ENCODE results near the gene LDLRAD2.

LDLRAD2 gene

GRCh38 chr1:21830792-21831453, 18.9 kb downstream of the LDLRAD2 start:
- no peak overlapping the region for H3K9ac ChIP-seq (ENCODE audit: low read length)
- no peaks in the 10 kb centered on the region for H3K27me3 ChIP-seq (ENCODE audit: control insufficient read depth, insufficient read depth, low read length)
- H3K36me3 ChIP-seq (ENCODE audit: control insufficient read depth, insufficient read depth, low read length), result peaks cover 60% of the 10 kb centered on the region
- H3K4me1 ChIP-seq (ENCODE audit: control insufficient read depth, insufficient read depth, low read length), result no peaks in the 10 kb centered on the region
- H3K4me3 ChIP-seq (ENCODE audit: low read length), result no peak overlapping the region
- no peak overlapping the region for H3K27ac ChIP-seq (ENCODE audit: low read depth, low read length)

- Histone ChIP-seq H3K9ac (ENCODE audit: low read length) (no peak overlapping the region), H3K4me3 (ENCODE audit: low read length) (no peak overlapping the region), H3K27ac (ENCODE audit: low read depth, low read length) (no peak overlapping the region), H3K4me1 (ENCODE audit: control insufficient read depth, insufficient read depth, low read length) (no peaks in the 10 kb centered on the region), H3K27me3 (ENCODE audit: control insufficient read depth, insufficient read depth, low read length) (no peaks in the 10 kb centered on the region), H3K36me3 (ENCODE audit: control insufficient read depth, insufficient read depth, low read length) (peaks cover 63% of the 10 kb centered on the region)
These were observed 19.4 kb downstream of the LDLRAD2 start for GRCh38 chr1:21831454-21831970.

GRCh38 chr1:21833392-21833976, 21.4 kb downstream of the LDLRAD2 start:
- Histone ChIP-seq H3K27me3 (ENCODE audit: control insufficient read depth, insufficient read depth, low read length) (no peaks in the 10 kb centered on the region), H3K4me1 (ENCODE audit: control insufficient read depth, insufficient read depth, low read length) (no peaks in the 10 kb centered on the region), H3K36me3 (ENCODE audit: control insufficient read depth, insufficient read depth, low read length) (peaks cover 70% of the 10 kb centered on the region), H3K27ac (ENCODE audit: low read depth, low read length) (no peak overlapping the region), H3K9ac (ENCODE audit: low read length) (no peak overlapping the region), H3K4me3 (ENCODE audit: low read length) (no peak overlapping the region)

- Histone ChIP-seq H3K27me3 (ENCODE audit: control insufficient read depth, insufficient read depth, low read length) (no peaks in the 10 kb centered on the region), H3K9ac (ENCODE audit: low read length) (no peak overlapping the region), H3K4me3 (ENCODE audit: low read length) (no peak overlapping the region), H3K36me3 (ENCODE audit: control insufficient read depth, insufficient read depth, low read length) (peaks cover 74% of the 10 kb centered on the region), H3K27ac (ENCODE audit: low read depth, low read length) (no peak overlapping the region), H3K4me1 (ENCODE audit: control insufficient read depth, insufficient read depth, low read length) (no peaks in the 10 kb centered on the region)
These were observed 22.0 kb downstream of the LDLRAD2 start for GRCh38 chr1:21834094-21834493.

- Histone ChIP-seq H3K27ac (ENCODE audit: low read depth, low read length) (no peak overlapping the region), H3K36me3 (ENCODE audit: control insufficient read depth, insufficient read depth, low read length) (peaks cover 76% of the 10 kb centered on the region), H3K4me3 (ENCODE audit: low read length) (no peak overlapping the region), H3K27me3 (ENCODE audit: control insufficient read depth, insufficient read depth, low read length) (no peaks in the 10 kb centered on the region), H3K4me1 (ENCODE audit: control insufficient read depth, insufficient read depth, low read length) (no peaks in the 10 kb centered on the region), H3K9ac (ENCODE audit: low read length) (no peak overlapping the region)
These were observed 22.6 kb downstream of the LDLRAD2 start for GRCh38 chr1:21834666-21835065.

- H3K4me1 ChIP-seq (ENCODE audit: control insufficient read depth, insufficient read depth, low read length), result no peaks in the 10 kb centered on the region
- H3K9ac ChIP-seq (ENCODE audit: low read length), result no peak overlapping the region
- H3K27ac ChIP-seq (ENCODE audit: low read depth, low read length), result no peak overlapping the region
- no peaks in the 10 kb centered on the region for H3K27me3 ChIP-seq (ENCODE audit: control insufficient read depth, insufficient read depth, low read length)
- H3K36me3 ChIP-seq (ENCODE audit: control insufficient read depth, insufficient read depth, low read length), result peaks cover 79% of the 10 kb centered on the region
- no peak overlapping the region for H3K4me3 ChIP-seq (ENCODE audit: low read length)
These were observed 23.9 kb downstream of the LDLRAD2 start for GRCh38 chr1:21836010-21836409.

GRCh38 chr1:21836729-21837128, 24.7 kb downstream of the LDLRAD2 start:
- peaks cover 80% of the 10 kb centered on the region for H3K36me3 ChIP-seq (ENCODE audit: control insufficient read depth, insufficient read depth, low read length)
- H3K9ac ChIP-seq (ENCODE audit: low read length), result no peak overlapping the region
- H3K4me3 ChIP-seq (ENCODE audit: low read length), result no peak overlapping the region
- H3K4me1 ChIP-seq (ENCODE audit: control insufficient read depth, insufficient read depth, low read length), result no peaks in the 10 kb centered on the region
- no peak overlapping the region for H3K27ac ChIP-seq (ENCODE audit: low read depth, low read length)
- no peaks in the 10 kb centered on the region for H3K27me3 ChIP-seq (ENCODE audit: control insufficient read depth, insufficient read depth, low read length)

- H3K36me3 ChIP-seq (ENCODE audit: control insufficient read depth, insufficient read depth, low read length), result peaks cover 81% of the 10 kb centered on the region
- no peaks in the 10 kb centered on the region for H3K4me1 ChIP-seq (ENCODE audit: control insufficient read depth, insufficient read depth, low read length)
- H3K27ac ChIP-seq (ENCODE audit: low read depth, low read length), result no peak overlapping the region
- no peak overlapping the region for H3K9ac ChIP-seq (ENCODE audit: low read length)
- no peak overlapping the region for H3K4me3 ChIP-seq (ENCODE audit: low read length)
- no peaks in the 10 kb centered on the region for H3K27me3 ChIP-seq (ENCODE audit: control insufficient read depth, insufficient read depth, low read length)
These were observed 25.4 kb downstream of the LDLRAD2 start for GRCh38 chr1:21837476-21837875.

GRCh38 chr1:21838359-21839157, 26.5 kb downstream of the LDLRAD2 start:
- no peak overlapping the region for H3K4me3 ChIP-seq (ENCODE audit: low read length)
- no peaks in the 10 kb centered on the region for H3K4me1 ChIP-seq (ENCODE audit: control insufficient read depth, insufficient read depth, low read length)
- H3K27me3 ChIP-seq (ENCODE audit: control insufficient read depth, insufficient read depth, low read length), result no peaks in the 10 kb centered on the region
- H3K27ac ChIP-seq (ENCODE audit: low read depth, low read length), result no peak overlapping the region
- H3K9ac ChIP-seq (ENCODE audit: low read length), result no peak overlapping the region
- peaks cover 79% of the 10 kb centered on the region for H3K36me3 ChIP-seq (ENCODE audit: control insufficient read depth, insufficient read depth, low read length)

- Histone ChIP-seq H3K9ac (ENCODE audit: low read length) (no peak overlapping the region), H3K4me3 (ENCODE audit: low read length) (no peak overlapping the region), H3K4me1 (ENCODE audit: control insufficient read depth, insufficient read depth, low read length) (no peaks in the 10 kb centered on the region), H3K27me3 (ENCODE audit: control insufficient read depth, insufficient read depth, low read length) (no peaks in the 10 kb centered on the region), H3K36me3 (ENCODE audit: control insufficient read depth, insufficient read depth, low read length) (peaks cover 74% of the 10 kb centered on the region), H3K27ac (ENCODE audit: low read depth, low read length) (no peak overlapping the region)
These were observed 27.4 kb downstream of the LDLRAD2 start for GRCh38 chr1:21839337-21840037.

GRCh38 chr1:21840981-21841380, 28.9 kb downstream of the LDLRAD2 start:
- peaks cover 64% of the 10 kb centered on the region for H3K36me3 ChIP-seq (ENCODE audit: control insufficient read depth, insufficient read depth, low read length)
- H3K27me3 ChIP-seq (ENCODE audit: control insufficient read depth, insufficient read depth, low read length), result no peaks in the 10 kb centered on the region
- H3K4me3 ChIP-seq (ENCODE audit: low read length), result no peak overlapping the region
- H3K27ac ChIP-seq (ENCODE audit: low read depth, low read length), result no peak overlapping the region
- no peaks in the 10 kb centered on the region for H3K4me1 ChIP-seq (ENCODE audit: control insufficient read depth, insufficient read depth, low read length)
- H3K9ac ChIP-seq (ENCODE audit: low read length), result no peak overlapping the region

GRCh38 chr1:21841852-21842466, 29.9 kb downstream of the LDLRAD2 start:
- no peaks in the 10 kb centered on the region for H3K4me1 ChIP-seq (ENCODE audit: control insufficient read depth, insufficient read depth, low read length)
- H3K27me3 ChIP-seq (ENCODE audit: control insufficient read depth, insufficient read depth, low read length), result no peaks in the 10 kb centered on the region
- no peak overlapping the region for H3K4me3 ChIP-seq (ENCODE audit: low read length)
- peaks cover 62% of the 10 kb centered on the region for H3K36me3 ChIP-seq (ENCODE audit: control insufficient read depth, insufficient read depth, low read length)
- H3K9ac ChIP-seq (ENCODE audit: low read length), result no peak overlapping the region
- H3K27ac ChIP-seq (ENCODE audit: low read depth, low read length), result no peak overlapping the region
